Activated gamma-delta T cell treated with Interleukin-2 at 50 U/mL for 16 hours (primary cell): ENCODE measurements around the gene CD200R1.
A peak's percentile ranks its signal among the peaks of the same experiment; 100 is the strongest.

ENCODE experiments used
- DNase-seq: peaks from one replicate; pipeline ENCODE4 v3.0.0-alpha.2; 2020

The CD200R1 gene, protein sequence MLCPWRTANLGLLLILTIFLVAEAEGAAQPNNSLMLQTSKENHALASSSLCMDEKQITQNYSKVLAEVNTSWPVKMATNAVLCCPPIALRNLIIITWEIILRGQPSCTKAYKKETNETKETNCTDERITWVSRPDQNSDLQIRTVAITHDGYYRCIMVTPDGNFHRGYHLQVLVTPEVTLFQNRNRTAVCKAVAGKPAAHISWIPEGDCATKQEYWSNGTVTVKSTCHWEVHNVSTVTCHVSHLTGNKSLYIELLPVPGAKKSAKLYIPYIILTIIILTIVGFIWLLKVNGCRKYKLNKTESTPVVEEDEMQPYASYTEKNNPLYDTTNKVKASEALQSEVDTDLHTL

DNA sequence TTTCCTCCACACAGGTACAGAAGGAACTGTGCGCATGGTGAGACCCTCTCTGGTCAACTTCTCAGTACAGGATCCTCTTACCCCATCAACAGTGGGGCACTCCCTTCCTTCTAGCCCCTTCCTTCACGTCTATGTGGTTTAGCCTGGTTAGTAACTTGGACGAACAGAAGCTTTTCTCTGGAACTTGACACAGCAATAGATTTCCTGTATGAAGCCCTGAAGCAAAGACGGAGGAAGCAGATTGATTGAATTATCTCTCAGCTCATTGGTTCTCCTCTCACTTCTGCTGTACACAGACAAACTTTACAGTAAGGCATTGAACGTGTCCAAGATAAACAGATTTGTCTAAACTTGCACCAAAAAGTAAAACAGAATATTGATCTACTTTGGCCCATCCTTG is at the start of gene CD200R1:
Gene CD200R1, minus strand, starts transcription at position 210 of the 400 bp plus-strand sequence. CDS start 246 bp downstream, outside the sequence.
- DNase-seq, result no peak

DNA sequence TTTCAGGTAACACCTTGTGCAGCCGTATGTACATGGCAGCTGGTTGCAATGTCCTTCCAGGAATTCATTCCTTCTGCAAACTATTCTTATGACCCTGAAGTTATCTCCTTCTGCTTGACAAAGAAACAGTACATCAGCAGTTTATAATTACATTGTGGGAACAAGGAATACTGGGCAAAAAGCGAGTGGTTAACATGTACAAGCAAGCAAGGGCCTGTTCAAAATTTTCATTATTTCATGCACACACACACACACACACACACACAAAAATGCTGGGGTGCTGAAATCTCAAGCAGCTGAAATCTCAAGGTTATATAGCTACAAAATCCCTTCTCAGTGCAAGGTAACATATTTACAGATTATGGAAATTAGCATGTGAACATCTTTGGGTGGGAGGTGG is 46.6 kb upstream of the CD200R1 start:
- no peak for DNase-seq

DNA sequence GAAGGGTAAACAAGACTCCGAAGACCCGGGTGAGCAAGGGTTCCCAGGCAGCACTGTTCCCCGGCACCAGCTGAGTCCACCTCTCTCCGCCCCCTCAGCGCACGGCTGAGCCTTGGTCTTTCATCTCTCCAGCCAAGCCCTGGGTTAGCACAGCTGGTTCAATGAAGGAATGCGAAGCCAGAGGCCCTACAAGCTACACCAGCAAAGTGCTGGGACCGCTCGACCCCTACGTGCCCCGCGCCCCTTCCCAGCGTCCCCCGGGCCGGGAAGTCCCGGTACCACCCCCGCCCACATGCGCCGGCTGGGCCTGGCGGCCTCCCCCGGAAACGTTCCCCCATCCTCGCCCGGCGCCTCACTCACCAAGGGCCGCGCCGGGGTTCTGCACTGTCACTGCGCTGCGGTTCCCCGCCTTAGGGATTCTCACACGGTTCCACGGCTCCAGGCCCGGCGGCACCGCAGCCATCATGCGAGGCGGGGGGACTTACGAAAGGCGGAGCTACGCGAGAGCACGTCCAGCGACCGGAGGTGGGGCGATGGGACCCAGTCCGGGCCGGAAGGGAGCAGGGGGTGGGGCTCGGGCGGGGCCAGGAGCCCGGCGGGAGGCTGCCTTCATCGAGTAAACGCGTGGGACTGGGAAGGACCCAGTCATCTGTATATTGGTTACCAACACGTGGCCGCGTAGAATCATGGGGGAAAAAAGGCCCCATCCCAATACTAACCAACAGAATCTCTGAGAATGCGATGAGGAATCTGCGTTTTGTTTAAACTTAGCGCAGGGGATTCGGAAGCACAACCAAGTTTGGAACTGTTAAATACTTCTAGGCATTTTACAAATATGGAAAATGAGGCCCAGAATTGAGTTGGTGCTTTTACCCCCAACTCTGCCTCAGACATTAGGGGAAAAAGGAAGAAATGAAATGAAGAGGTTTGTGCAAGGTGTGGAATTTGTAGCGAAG is 44.6 kb upstream of the CD200R1 start:
- DNase-seq, result peak; percentile 74

DNA sequence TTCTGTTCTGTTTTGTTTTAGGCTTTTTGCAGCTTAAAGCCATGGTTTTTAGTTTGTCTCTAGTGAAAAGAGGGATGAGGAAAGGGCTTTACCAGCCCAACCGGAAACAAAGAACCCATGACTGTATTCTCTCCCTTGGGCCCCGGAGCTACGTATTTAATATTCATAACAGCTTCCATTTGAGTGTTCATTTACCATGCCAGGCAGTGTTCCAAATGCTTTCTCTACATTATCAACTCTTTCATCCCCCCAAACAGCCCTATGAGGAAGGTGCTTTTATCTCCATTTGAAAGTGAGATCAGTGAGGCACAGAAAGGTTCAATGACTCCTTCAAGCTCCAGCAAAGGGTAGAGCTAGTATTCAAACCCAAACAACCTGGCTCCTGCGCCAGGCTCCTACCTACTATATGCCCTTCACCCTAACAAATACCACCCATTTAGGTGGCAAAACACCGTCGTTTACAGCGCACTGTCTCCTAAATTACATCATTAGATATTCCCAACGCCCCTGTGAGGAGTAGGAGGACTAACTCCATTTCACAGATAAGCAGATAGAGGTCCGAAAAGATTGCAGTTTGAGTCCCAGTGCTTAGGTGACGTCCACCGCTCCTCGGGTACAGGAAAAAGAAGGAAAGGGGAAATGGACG is 43.8 kb upstream of the CD200R1 start:
- no peak for DNase-seq

DNA sequence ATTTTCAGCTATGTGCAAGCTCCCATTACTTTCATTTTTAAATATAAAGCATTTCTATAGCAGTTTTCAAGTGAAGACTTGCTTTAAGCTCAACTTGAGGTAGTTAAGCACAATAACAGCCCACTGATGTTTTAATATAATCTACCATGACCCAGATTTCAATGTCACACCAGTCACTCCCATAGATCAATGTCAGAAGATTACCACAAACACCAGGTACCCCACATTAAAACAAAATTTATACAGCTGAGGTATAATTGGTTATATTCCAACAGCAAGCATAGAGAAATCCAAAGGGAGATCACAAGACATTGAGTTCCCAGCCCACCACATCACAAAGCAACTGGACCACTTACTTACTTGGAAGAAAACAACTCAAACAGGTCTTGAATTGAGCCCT is 38.7 kb upstream of the CD200R1 start:
- DNase-seq, result no peak

DNA sequence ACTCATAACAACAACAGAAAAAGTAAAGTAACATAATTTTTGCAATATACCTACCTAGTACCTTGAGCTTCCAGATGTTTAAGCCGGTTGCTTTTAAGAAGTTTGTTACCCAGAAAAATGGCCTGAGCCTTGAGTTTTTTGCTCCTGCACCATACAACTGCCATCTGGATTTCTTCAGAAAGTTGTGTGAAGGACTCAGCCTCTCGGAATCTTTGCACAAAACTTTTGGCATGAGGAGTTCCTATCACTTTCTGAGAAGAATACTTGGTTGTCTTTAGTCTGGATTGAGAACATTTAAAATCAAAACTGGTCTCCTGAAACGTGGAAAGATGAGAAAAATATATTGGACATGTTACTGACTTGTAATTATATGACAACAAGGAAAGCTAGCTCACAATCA is 33.2 kb upstream of the CD200R1 start:
- DNase-seq, result no peak

DNA sequence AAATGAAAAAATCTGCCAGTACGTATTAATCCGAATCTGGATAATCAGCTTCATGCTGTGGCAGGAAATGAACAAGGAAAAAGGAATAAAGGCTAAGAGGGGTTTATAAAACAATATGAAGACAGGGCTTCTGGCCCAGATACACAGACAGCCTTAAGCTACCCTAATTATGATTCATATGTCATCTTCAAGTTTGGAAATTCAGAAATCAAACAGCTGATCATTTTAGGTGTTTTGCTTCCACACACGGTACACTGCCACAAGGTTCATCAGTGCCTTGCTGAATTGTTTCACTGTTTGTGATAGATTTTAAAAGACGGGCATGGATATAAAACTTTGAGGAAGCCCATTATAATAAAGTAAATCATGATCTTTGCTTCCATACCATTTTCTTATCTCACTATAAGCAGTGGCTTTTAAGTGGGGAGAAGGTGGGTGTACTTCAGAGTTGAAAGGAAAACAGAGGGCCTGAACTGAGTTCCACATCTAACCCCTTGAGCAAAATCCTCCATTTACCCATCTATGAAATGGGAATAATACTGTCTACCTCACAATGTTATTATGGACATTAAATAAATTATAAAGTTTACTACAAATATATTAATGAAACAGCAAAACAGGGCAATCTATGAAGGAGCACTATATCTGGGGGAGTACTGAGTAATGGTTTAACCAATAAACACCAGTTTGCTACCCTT is 31.6 kb upstream of the CD200R1 start:
- DNase-seq, result no peak

DNA sequence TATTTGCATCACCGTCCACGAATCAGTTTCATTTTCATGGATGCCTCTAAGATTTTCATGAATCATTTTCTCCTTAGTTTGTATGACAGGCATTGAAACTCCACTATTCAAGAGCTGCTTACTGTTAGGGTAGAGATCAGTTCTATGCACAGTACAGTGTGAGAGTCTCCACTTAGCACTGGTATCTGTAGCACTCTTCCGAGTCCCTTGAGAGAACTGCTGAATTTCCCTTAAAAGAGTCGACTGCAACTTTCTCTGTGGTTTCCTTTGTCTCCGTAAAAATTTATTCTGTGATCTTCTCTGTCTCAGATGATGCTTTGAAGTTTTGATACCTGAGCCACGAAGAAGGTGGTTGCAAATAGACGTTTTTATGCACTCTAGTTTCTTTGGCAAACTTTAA is 30.7 kb upstream of the CD200R1 start:
- no peak for DNase-seq

DNA sequence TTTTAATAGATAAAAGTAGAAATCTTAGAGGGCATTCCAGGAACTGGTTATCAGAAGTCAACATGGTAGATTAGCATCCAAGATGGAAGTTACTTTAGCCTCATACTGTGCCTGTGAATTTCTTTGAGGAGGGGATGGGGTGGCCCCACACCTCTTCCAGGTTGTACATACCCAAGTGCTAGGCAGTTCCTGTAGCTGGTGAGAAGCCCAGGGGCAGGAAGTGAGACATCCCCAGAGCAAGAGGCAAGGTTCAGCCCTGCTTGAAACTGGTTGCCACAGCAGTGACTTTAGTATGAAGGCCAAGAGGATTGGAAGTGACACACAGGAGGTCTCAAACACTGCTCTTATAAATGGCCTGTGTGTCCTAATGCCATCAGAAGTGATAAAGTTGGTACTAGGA is 27.8 kb upstream of the CD200R1 start:
- DNase-seq, result peak; percentile 39

DNA sequence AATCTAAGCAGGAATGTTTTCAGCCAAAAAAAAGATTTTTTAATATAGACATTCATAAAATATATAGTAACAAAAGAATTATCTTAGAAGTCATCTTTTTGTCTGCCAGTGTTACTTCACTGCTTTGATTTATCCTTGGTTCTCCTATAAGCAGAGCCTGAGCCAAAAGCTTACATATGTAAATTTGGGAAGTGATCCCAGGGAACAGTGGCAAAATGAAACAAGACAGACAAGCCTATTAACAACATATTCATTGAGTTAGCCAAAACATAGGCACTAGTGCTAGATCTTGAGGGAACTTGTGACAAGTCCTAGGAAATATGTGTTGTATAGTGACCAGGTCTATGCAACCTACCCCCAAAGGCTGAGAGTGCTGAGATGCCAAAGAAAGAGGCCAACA is 27.1 kb upstream of the CD200R1 start:
- DNase-seq, result no peak

DNA sequence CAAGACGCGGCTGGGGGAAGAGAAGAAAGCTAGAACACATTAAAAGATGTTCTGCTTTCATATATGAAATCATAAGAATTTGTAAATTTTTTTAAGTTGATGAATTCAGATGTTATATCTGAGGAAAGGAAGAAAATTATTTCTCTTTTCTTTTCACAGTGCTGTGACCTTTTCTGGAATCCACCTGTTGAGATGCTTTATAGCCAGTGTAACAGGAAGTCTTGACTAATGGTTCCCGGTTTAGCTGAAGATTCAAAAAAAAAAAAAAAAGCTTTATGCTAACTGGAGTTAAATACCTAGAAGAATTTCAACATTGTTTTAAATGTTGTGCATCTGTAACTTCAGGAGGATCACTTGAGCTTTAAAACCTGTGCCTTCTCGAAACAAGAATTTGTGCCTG is 25.8 kb upstream of the CD200R1 start:
- no peak for DNase-seq

DNA sequence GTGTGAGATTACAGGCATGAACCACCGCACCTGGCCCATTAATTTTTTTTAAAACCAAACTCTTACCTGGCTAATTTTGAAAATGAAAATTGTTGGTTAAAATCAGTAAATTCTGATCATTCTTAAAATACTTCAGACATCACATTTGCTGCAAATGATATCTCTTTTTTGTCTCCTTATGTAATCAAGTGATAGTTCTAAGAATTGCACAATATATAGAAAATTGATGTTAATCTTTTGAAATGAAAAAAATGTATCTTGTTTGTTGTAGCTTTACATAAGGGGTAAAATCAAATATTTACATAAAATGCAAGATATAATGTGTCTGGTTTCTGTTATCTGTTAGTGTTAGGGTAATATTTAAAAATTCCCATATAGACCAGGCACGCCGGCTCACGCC is 20.9 kb upstream of the CD200R1 start:
- no peak for DNase-seq

DNA sequence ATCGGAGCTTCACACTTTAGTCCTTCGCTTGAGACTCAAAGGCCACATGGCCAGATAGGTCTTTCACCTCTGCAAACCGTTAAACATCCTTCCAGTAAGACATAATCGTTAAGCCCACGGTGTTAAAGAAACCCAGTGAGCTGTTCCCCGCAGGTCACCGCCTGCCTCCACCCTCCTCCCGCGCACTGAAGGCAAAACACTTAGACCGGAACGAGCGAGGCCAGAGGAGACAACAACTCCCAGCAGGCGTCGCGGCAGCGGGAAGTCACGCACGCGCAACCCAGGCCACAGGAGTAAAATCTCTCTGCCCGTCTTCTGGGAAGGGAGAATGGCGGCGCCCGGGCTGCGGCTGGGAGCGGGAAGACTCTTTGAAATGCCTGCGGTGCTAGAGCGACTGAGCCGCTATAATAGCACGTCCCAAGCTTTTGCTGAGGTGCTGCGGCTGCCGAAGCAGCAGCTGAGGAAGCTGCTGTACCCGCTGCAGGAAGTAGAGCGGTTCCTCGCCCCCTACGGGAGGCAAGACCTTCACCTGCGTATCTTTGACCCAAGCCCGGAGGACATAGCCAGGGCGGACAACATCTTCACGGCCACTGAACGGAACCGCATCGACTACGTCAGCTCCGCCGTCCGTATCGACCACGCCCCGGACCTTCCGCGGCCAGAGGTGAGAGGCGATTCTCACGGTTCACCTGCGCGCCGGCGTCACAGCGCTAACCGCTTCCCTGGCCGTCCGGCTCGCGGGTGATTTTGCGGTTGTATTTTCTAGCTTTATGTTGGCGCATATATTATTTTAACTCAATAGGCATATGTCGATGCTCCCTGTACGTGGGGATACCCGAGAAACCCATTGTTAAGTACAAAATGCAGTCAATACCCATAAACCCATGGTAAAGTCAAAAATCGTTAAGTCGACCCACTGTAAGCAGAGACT is 16.0 kb upstream of the CD200R1 start, which contains the start of gene GTPBP8:
Gene GTPBP8, plus strand, starts transcription at position 313 of the 931 bp plus-strand sequence. Its CDS starts 16 bp downstream, at position 329.
- peak; percentile 77 for DNase-seq

DNA sequence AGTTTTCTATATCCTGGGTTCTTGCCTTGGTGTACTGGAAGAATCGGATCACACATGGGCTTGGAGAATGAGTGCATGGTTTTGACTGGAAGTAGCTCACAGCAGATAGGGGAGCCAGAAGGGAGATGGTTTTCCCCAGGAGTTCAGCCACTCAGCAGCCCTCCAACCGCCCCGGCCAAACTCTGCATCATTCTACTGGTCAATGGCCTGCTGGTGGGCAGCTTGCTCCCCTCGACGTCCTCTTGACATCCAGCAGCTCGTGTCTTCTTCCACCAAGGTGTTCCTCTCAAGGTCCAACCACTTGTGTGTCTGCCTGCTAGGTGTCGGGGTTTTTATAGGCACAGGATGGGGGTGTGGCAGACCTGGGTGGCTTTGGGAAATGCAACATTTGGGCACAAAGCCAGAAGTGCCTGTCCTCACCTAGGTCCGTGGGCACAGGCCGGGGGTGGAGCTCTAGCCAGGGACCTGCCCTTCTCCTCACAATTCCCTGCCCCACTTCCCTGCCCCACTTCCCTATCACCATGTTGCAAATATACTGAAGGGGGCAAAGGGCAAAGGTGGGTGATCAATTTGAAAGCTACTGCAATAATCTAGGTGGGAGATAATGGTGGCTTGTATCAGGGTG is 12.9 kb upstream of the CD200R1 start:
- DNase-seq, result no peak

DNA sequence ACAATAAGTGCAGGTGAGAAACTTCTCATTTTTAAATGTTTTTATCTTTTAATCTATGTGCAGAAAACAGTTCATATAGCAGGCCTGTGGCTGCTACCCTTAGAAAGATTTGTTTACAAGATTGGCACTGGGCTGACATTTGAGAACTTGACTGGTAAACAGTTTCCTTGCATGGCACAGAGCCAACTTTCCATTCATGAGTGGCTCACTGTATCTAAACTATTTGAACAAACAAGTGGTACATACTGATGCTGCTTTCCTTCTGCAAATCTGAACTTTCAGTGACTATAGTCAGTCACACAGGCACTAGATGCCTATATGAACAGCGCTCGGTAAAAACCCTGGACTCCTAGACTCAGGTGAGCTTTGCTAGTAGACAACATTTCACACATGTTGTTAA is 9.6 kb upstream of the CD200R1 start:
- peak; percentile 40 for DNase-seq

DNA sequence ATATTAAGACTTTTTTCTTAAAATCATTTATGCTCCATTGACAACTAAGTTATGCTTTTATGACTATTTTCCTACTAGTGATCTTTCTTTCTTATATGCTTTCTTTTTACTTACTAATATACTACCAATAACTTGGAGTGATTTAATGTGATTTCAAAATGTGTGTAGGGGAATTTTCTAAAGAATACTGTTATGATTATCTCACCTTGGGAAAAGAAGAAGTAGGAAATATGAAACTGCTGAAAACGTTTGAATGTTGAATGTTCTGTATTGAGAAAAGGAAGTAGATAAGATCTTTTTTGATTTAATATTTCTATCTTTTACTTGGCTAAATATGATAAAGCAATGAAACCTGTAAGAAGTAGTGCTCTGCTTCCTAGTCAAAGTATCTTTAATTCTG is 7.8 kb upstream of the CD200R1 start:
- DNase-seq, result no peak

DNA sequence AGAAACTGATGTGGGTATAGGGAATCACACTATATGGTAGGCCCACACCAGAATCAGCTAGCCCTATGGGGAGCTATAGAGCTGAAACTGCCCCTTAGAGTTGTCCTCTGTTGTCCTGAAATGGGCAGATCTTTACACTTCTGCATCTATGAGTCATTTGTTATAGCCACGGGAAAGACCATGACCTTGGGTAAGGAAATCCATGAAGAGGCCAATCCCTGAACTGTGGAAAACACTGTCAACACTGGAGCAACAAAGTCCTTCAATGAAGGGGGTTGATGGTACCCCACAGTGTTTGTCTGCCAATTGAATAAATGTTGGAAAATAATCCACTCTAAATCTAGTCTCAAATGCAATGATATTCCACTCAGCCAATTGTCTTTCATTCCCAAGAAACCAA is 5.2 kb upstream of the CD200R1 start:
- DNase-seq, result no peak

DNA sequence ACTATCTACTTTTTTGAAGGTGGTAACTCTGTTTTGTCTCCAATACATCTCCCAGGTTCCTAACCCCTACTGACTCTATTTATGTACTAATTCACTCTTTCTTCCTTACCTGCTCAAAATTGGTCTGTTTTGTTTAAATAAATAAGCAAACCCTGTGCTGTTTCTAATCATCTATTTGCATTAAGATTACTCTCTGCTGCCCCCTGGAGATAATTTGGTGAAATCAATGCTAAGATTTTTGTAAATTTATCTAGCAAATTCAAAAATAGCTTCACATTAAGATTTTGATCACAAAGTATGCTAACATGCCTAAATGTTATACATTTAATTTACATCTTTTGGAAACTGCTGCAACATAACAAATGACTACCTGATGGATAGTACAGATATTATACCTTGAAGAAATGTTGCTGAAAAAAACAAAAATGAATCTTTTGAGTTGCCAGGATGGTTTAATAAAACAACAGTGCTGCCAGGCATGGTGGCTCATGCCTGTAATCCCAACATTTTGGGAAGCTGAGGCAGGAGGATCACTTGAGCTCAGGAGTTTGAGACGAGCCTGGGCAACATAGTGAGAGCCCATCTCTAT is 4.4 kb upstream of the CD200R1 start:
- DNase-seq, result no peak

DNA sequence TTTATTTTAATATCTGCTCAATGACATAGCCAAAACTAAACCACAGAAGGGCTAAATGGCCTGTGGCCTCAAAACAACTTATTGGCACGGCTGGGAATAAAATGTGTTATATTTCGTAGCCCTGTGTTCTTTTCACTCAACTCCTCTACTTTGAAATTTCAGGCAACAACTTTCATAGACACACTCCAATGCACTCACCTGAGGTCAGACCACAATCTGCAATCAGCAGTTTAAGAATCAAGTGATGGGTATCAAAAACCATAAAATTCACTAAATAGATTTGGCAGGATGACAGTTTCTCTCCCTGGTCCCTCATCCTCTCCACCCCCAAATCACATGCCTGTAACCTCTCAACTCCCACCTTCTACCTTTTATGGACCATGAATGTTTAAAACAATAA is 2.0 kb upstream of the CD200R1 start:
- DNase-seq, result no peak

DNA sequence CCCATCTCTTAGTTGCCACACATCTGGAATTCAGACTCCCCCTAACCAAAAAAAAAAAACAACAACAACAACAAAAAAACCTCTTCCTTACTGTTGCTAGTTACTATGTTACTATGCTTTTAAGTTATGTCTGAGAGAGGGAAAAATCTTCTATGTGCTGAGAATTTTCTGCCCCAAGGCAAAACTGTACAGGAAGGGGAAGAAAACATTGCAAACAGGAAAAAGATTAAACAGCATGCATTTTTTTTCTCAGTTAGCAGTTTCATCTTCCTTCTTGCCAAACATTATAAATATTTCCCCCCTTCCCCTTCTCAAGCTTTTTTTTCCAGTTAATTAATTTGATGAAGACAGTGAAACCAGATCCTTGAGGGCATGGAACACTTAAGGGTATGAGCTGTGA is 1.1 kb upstream of the CD200R1 start:
- no peak for DNase-seq

DNA sequence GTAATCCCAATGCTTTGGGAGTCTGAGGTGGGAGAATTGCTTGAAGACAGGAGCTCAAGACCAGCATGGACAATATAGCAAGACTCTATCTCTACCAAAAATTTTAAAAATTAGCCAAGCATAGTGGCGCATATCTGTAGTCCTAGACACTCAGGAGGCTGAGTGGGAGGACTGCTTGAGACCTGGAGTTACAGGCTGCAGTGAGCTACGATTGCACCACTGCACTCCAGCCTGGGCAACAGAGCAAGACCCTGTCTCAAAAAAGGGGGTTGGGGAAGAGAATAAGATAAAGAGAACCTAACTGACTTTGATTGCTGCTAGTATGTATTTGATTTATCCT is 755 bp downstream of the CD200R1 start:
- DNase-seq, result no peak
